ENCODE measurements around the gene CPA5.
"Not testable (repeated sequence)": the region's sequence is repeated elsewhere in the genome, so short reads cannot be mapped to it uniquely, and the experiment has no call there.

The CPA5 gene

DNA sequence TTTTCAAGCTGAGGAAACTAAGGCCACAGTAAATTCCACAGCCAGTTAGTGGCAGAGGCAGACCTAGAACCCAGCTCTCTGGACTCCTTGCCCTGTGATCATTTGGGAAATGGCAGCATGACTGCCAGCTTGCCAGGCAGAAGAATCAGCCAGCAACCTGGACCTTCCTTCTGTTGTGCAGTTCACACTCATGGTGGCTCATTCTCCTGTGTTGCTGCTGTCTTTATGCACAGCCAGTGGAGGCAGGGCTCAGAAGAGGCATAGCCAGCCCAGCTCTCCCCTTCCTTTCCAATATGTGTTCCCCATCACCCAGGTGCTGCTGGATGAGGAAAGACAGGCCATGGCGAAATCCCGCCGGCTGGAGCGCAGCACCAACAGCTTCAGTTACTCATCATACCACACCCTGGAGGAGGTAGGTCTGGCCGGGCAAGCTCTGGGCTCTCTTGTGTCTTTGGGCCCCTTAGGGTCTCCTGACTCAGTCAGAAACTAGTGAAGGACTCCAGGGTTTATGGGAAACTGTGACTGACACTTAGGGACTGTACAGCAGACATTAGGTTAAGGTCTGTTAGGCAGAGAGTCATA lies 14.8 kb downstream of the CPA5 start:
- no peak for DNase-seq

- no peak for DNase-seq
Observed at GRCh38 chr7:130360518-130360917, 15.9 kb downstream of the CPA5 start.

DNA sequence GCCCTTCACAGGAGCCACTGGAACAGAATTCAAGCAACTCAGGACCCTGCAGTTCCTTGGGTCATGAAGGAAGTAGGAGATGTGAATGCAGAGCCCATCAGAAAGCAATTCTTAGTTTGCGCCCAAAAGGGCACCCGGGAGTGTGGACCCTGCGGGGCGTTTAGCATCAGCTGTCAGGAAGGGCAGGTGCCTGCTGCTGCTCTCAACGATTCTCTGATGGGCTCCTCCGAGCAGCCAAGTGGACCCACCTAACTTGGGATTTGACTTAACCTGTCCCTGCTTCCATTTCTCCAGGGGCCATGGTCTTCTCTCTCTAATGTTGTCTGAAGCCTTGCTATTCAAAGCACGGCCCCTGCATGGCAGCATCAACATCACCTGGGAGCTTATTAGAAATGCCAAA lies 17.1 kb downstream of the CPA5 start:
- no peak for DNase-seq

- DNase-seq: no peak
Observed at GRCh38 chr7:130362251-130362816, 17.7 kb downstream of the CPA5 start.

GRCh38 chr7:130363026-130363847 lies 18.6 kb downstream of the CPA5 start:
- no peak for DNase-seq

DNA sequence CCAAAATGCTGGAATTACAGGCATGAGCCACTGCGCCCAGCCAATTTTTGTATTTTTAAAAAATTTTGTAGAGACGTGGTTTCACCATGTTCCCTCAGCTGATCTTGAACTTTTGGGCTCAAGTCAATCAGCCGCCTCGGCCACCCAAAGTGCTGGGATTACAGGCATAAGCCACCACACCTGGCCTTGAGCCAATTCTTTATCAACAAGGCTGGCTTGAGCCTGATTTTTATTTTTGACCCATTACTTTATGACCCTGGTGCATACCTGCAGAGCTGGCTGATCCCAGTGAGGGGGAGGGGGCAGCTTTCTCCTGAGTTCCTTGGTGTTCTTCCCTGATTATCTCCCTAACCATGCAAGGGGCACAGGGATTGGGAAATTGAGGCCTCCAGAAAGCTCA lies 19.8 kb downstream of the CPA5 start:
- no peak for DNase-seq

DNA sequence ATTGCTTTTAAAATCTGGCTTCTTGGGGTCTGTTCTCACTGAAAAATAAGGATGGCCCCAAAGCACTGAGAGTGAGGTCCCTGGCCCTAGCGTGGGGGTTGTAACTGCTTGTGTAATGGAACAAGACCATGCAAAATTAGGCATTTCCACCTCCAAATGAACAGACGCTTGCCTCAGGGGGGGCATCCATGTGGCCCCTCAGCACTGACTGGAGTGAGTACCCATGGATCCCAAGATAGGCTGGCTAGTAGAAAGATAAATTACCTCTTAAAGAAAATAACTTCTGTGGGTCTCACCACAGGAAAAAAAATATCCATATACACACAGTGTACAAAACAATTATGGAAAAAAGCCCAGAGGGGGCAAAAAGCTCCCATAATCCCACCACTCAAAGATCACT lies 20.5 kb downstream of the CPA5 start:
- no peak for DNase-seq

GRCh38 chr7:130365511-130366441 lies 21.2 kb downstream of the CPA5 start:
- no peak for DNase-seq

DNA sequence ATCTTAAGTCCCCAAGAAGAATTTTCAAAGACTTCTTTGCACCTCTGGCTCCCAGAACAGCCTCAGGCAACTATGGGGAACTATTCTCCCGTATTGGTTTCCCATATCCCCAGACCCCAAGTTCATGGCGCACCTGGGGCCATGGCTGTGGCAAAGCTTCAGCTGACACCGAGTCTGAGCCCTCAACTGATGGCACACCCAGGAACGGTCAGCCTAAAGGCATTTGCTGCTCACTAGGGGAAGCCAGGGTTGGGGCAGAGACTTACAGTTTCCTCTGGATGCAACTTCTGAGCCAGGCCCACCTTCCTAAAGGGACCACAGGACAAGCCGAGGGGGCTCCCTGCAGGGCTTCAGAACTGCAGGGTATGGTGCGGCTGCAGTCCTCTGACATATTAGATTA lies 21.9 kb downstream of the CPA5 start:
- DNase-seq: no peak

GRCh38 chr7:130367088-130367755 lies 22.6 kb downstream of the CPA5 start:
- DNase-seq: no peak

DNA sequence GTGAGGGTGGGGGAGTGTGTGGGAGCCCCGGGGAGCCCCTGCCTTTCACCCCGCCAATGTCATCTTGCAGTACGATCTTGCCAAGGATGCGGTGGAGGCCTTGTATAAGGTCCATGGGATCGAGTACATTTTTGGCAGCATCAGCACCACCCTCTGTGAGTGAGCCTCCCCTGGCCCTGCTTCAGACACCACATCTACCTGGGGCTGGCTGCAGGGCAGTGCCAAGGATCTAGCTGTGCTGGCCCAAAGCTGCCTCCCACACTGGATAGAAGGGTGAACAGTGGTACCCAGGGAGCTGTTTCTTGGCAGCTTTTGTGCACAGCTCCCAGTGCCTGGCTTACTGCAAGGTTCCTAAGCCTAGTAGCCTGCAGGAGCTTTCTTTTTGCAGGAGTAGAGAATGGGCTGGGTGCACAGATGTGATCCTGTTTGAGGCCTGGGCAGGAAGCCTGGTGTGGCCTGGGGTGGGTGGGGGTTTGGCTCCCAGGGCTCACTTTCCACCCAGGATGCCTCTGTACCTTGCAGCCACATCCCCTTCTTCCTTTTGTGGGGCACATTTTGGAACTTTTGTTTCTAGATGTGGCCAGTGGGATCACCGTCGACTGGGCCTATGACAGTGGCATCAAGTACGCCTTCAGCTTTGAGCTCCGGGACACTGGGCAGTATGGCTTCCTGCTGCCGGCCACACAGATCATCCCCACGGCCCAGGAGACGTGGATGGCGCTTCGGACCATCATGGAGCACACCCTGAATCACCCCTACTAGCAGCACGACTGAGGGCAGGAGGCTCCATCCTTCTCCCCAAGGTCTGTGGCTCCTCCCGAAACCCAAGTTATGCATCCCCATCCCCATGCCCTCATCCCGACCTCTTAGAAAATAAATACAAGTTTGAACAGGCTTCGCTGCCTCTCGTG lies 23.5 kb downstream of the CPA5 start:
- DNase-seq: no peak

GRCh38 chr7:130369110-130369711 lies 24.6 kb downstream of the CPA5 start:
- DNase-seq: no peak

DNA sequence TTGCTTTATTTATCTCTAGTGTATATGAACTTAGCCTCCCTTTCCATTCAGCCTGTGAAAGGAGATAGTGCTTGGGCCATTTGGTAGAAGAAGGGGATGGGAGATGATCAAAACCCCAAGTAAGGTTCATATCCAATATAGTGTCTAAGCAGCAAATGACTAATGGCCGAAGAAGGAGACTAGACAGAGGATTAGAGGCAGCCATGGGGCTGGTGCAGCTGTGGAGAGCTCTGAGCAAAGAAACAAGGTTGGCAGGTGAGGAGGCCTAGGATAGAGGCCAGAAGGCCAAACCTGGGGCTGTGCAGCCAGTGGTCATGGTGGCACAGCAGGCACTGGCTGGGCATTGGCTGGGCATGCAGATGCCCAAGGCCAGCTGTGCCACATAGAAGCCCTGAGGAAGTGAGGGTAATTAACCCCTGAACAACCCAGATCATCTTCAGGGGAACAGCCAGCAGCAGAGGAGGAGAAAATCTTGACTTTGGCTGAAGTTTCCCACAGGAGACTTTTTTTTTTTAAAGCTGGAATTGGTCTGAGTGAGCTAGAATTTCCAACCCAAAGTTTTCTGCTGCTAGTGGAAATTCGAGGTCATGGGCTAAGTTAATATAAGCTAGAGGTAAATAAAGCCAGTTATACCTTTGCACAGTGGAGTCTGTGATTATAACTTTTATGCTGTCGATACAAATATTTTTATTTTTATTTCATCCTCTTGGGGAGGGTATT lies 25.4 kb downstream of the CPA5 start:
- DNase-seq: no peak

DNA sequence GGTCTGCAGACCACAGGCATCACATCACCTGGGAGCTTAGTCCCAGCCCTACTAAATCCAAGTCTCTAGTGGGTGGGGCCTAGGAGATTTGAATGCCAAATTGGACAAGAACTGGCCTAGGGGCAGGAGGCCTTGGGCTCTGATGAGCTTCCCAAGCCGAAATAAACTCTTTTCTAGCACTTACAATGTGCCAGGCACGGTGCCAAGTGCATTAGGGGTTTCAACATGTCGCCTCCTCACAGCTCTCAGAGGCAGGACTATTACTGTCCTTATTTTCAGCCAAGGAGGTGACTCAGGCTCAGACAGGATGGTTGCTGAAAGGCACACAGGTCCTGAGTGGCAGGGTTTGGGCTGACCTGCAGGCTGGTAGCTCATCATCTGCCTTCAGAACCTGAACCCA lies 26.4 kb downstream of the CPA5 start:
- DNase-seq: no peak

- no peak for DNase-seq
Observed at GRCh38 chr7:130372402-130373165, 28.0 kb downstream of the CPA5 start.

DNA sequence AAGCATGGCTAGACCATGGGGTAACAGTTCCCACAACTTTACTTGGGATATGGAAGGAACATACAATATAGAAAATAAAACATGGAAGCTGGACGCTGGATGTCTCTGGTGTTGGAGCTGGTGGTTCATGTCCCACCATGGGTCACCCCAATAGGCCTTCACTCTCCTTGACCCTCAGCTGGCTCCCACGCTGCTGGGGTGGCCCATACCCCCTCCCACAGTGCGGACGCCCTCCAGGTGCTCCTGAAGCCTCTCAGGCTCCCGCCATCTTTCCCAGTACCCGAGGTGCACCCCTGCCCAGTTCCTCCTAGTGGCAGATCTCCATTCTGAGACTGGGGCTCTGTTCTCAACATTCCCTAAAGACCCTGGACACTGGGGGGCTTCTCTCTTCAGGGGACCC lies 29.9 kb downstream of the CPA5 start:
- DNase-seq: no peak

DNA sequence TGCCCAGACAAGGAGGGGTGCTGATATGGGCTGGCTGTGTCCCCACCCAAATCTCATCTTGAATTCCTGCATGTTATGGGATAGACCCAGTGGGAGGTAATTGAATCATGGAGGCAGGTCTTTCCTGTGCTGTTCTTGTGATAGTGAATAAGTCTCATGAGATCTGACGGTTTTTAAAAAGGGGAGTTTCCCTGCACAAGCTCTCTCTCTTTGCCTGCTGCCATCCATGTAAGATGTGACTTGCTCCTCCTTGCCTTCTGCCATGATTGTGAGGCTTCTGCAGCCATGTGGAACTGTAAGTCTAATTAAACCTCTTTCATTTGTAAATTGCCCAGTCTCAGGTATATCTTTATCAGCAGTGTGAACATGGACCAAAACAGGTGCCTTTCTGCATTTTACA lies 31.8 kb downstream of the CPA5 start:
- DNase-seq: not testable (repeated sequence)

GRCh38 chr7:130377178-130377577 lies 32.6 kb downstream of the CPA5 start:
- DNase-seq: no peak

DNA sequence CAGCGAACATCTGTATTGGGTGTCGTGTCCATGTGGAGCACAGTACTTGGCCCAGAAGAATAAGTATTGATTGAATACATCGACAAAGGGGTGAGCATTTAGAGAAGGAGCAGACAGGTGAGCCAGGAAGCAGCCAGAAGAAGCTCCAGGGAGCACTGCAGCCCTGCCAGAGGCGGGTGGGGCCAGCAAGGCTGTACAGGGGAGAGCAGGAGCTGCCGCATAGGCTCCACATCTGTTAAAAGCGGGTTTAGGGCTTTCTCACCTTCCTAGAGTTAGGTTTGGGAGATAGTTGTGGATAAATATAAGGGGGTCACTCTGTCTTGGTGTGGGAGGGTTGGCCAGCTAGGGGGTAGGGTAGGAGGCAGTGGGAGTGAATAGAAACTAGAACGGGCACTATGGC lies 34.4 kb downstream of the CPA5 start:
- DNase-seq: no peak

DNA sequence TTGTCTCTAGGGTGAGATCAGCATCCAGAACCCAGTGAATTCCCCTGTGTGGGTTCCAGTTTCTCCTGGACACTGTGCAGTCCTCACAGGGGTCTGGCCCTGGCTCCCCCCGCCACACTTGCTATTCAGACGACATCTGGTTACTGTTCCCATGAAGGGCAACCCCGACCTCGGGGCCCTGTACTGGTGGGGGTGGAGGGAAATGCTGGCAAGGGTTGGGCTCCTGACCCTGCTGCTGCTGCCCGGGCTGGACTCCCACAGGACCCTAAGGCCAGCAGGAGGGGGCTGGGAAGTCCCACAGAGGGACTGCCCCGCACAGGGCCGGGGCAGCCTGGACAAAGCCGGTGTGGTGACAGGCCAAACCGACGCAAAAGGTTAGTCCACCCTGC lies 34.9 kb downstream of the CPA5 start:
- no peak for DNase-seq

Data from activated effector memory CD4-positive, alpha-beta T cell treated with Interleukin-2 at 50 U/mL for 16 hours (primary cell).